HCT116 (cell line): Measurements from ENCODE around the gene MESP2.
A peak's percentile ranks its signal among the peaks of the same experiment; 100 is the strongest.

ENCODE experiments used
- EZH2 ChIP-seq: fragments of 200-600 bp; sonication (generic); IDR thresholded peaks from 2 replicates; pipeline ENCODE4 v1.6.1; 2017; ENCODE audit warnings: antibody characterized with exemption, mixed run types
- FOSL1 ChIP-seq: IDR thresholded peaks from 2 replicates; pipeline ENCODE4 v1.6.1; 2012; ENCODE audit warnings: low read depth
- SIN3A ChIP-seq: IDR thresholded peaks from 2 replicates; pipeline ENCODE4 v1.6.1; 2012; ENCODE audit warnings: low read depth
- TCF7L2 ChIP-seq: IDR thresholded peaks from 2 replicates; pipeline ENCODE4 v1.7.0; 2011; ENCODE audit warnings: borderline replicate concordance, inconsistent platforms; ENCODE audit not compliant: insufficient read depth, insufficient read length; ENCODE audit errors: extremely low read depth
- TF ChIP-seq, protein P1 (sequence below), 3 experiments: fragments of 200-600 bp in 1 of 3; sonication (generic) in 1 of 3; IDR thresholded peaks in 2 of 3; conservative IDR thresholded peaks in 1 of 3; 2 replicates each; pipeline ENCODE4 v1.5.1; 2012 to 2017; ENCODE audit warnings: low read depth in 2 of 3, low read length in 2 of 3, antibody characterized with exemption in 1 of 3, borderline replicate concordance in 1 of 3, control low read depth in 1 of 3, mild to moderate bottlenecking in 1 of 3, mixed read lengths in 1 of 3, mixed run types in 1 of 3, moderate library complexity in 1 of 3; ENCODE audit not compliant: insufficient read depth in 1 of 3
- TF ChIP-seq, protein P2 (sequence below): IDR thresholded peaks from 2 replicates; pipeline ENCODE4 v1.6.1; 2012
- TF ChIP-seq, protein P3 (sequence below): IDR thresholded peaks from 2 replicates; pipeline ENCODE4 v1.6.1; 2012; ENCODE audit warnings: low read depth

DNA sequence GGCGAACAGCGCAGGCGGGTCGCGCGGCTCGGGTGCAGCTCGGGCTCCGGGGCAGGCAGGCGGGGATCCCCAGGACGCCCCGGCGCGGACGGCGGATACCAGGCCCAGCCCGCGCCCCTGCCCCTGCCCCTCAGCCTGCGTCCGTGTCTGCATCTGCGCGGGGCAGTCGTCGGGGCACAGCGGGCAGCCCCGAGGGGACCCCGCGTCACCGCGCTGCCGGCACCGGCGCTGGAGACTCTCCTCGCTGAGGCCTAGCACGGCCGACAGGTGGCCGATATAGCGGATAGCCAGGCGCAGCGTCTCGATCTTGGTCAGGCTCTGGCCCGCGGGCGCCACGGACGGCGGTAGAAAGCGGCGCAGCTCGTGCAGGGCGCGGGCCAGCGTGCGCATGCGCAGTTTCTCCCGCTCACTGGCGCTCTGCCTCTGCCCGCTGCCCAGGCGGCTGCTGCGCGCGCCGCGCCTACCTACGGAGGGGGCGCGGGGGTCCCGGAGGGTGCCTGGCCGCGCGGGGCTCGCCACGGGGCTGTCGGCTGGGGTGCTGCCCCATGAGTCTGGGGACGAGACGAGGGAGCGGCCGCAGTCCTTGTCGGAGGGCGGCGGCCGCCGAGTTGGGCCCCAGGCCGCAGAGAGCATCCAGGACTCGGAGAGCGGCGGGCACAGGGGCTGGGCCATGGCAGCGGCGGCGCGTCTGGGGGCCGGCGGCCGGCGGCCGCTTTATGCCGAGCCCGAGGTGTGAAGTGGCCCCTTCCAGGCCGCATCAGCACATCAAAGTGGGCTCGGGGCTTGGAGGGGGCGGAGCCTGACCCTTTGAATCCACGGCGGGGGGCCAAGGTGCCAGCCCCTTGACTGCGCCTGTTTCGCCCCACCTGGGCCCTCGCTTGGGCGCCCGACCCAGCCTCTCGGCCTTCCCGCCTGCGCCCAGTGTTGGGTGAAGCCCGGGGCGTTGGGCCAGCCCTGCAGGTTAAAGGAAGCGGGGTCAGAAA lies 25.3 kb upstream of the MESP2 start, which contains the start of gene MESP1:
- TF ChIP-seq, protein P1, sequence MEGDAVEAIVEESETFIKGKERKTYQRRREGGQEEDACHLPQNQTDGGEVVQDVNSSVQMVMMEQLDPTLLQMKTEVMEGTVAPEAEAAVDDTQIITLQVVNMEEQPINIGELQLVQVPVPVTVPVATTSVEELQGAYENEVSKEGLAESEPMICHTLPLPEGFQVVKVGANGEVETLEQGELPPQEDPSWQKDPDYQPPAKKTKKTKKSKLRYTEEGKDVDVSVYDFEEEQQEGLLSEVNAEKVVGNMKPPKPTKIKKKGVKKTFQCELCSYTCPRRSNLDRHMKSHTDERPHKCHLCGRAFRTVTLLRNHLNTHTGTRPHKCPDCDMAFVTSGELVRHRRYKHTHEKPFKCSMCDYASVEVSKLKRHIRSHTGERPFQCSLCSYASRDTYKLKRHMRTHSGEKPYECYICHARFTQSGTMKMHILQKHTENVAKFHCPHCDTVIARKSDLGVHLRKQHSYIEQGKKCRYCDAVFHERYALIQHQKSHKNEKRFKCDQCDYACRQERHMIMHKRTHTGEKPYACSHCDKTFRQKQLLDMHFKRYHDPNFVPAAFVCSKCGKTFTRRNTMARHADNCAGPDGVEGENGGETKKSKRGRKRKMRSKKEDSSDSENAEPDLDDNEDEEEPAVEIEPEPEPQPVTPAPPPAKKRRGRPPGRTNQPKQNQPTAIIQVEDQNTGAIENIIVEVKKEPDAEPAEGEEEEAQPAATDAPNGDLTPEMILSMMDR (IDR thresholded peaks at IDR 0.05 in 2 of 3, conservative IDR thresholded peaks at IDR 0.05 in 1 of 3; ENCODE audit: borderline replicate concordance in 1 of 3, insufficient read depth in 1 of 3, low read depth in 2 of 3, low read length in 2 of 3): peak; percentile 53 to 63 (median 57); a peak in 5 of 6 replicates
- TF ChIP-seq SIN3A: peak; percentile 53; the same call in 1 of the 2 replicates
- TF ChIP-seq, protein P2, sequence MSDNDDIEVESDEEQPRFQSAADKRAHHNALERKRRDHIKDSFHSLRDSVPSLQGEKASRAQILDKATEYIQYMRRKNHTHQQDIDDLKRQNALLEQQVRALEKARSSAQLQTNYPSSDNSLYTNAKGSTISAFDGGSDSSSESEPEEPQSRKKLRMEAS: peak; percentile 87
- TF ChIP-seq, protein P3, sequence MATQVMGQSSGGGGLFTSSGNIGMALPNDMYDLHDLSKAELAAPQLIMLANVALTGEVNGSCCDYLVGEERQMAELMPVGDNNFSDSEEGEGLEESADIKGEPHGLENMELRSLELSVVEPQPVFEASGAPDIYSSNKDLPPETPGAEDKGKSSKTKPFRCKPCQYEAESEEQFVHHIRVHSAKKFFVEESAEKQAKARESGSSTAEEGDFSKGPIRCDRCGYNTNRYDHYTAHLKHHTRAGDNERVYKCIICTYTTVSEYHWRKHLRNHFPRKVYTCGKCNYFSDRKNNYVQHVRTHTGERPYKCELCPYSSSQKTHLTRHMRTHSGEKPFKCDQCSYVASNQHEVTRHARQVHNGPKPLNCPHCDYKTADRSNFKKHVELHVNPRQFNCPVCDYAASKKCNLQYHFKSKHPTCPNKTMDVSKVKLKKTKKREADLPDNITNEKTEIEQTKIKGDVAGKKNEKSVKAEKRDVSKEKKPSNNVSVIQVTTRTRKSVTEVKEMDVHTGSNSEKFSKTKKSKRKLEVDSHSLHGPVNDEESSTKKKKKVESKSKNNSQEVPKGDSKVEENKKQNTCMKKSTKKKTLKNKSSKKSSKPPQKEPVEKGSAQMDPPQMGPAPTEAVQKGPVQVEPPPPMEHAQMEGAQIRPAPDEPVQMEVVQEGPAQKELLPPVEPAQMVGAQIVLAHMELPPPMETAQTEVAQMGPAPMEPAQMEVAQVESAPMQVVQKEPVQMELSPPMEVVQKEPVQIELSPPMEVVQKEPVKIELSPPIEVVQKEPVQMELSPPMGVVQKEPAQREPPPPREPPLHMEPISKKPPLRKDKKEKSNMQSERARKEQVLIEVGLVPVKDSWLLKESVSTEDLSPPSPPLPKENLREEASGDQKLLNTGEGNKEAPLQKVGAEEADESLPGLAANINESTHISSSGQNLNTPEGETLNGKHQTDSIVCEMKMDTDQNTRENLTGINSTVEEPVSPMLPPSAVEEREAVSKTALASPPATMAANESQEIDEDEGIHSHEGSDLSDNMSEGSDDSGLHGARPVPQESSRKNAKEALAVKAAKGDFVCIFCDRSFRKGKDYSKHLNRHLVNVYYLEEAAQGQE: no peak
- TF ChIP-seq TCF7L2: peak; percentile 38
- TF ChIP-seq EZH2: no peak
- TF ChIP-seq FOSL1: no peak
